WTC11 (cell line): ENCODE measurements around the gene ANKMY1. TPM values are rescaled to one million over a fixed set of nuclear protein-coding genes. Genes with fewer than 3 reads are reported as not detected.

ENCODE experiments used
- ATAC-seq: fragments of 200-7000 bp; cut with Tn5 transposase; 2 replicates; pipeline ENCODE4 v1.10.0; 2021; ENCODE audit warnings: mild to moderate bottlenecking, moderate library complexity
- CTCF ChIA-PET: fragments of 300-600 bp; sonication (Branson Sonifier 250); formaldehyde crosslinking; loops from one replicate; lab custom pipeline; 2021; ENCODE audit warnings: antibody characterized with exemption; lab: Charles Lee
- POLR2A ChIA-PET: fragments of 350-600 bp; sonication (Branson Sonifier 250); formaldehyde crosslinking; loops from one replicate; lab custom pipeline; 2021; ENCODE audit warnings: antibody characterized with exemption; lab: Charles Lee
- DNase-seq: peaks from one replicate; pipeline ENCODE4 v3.0.0; 2021; ENCODE audit warnings: low spot score
- H3K27ac Mint-ChIP-seq: 2 replicates; pipeline ENCODE4 v1.8.0; 2021; ENCODE audit warnings: mixed read lengths
- H3K27me3 Mint-ChIP-seq: 2 replicates; pipeline ENCODE4 v1.8.0; 2021; ENCODE audit warnings: low read depth, mild to moderate bottlenecking, moderate library complexity, mixed read lengths
- H3K36me3 Mint-ChIP-seq: 2 replicates; pipeline ENCODE4 v1.8.0; 2021; ENCODE audit warnings: mixed read lengths
- H3K4me1 Mint-ChIP-seq: 2 replicates; pipeline ENCODE4 v1.8.0; 2022; ENCODE audit warnings: mixed read lengths
- H3K4me3 Mint-ChIP-seq: 2 replicates; pipeline ENCODE4 v1.8.0; 2021; ENCODE audit warnings: mild to moderate bottlenecking, moderate library complexity, mixed read lengths
- H3K9me3 Mint-ChIP-seq: 2 replicates; pipeline ENCODE4 v1.8.0; 2021; ENCODE audit warnings: mixed read lengths
- ELF4 ChIP-seq: sonication (generic); formaldehyde crosslinking; IDR thresholded peaks from 2 replicates; pipeline ENCODE4 v1.8.1; 2022; ENCODE audit warnings: low read depth, mild to moderate bottlenecking, moderate library complexity, missing genetic modification reagents
- ETV6 ChIP-seq: sonication (generic); formaldehyde crosslinking; IDR thresholded peaks from 2 replicates; pipeline ENCODE4 v1.8.1; 2022; ENCODE audit warnings: mild to moderate bottlenecking, missing genetic modification reagents
- FOXP1 ChIP-seq: sonication (generic); formaldehyde crosslinking; IDR thresholded peaks from 2 replicates; pipeline ENCODE4 v1.8.0; 2022; ENCODE audit warnings: missing genetic modification reagents, mild to moderate bottlenecking, moderate library complexity, borderline replicate concordance
- GABPB1 ChIP-seq: sonication (generic); formaldehyde crosslinking; IDR thresholded peaks from 2 replicates; pipeline ENCODE4 v1.8.1; 2023; ENCODE audit warnings: mild to moderate bottlenecking, missing genetic modification reagents
- GTF2I ChIP-seq: fragments of 250-450 bp; sonication (Bioruptor Pico); conservative IDR thresholded peaks from 2 replicates; pipeline ENCODE4 v1.4.0; 2021; ENCODE audit warnings: mild to moderate bottlenecking
- HMGA2 ChIP-seq: fragments of 250-450 bp; sonication (Bioruptor Pico); IDR thresholded peaks from 2 replicates; pipeline ENCODE4 v1.4.0; 2021; ENCODE audit warnings: mild to moderate bottlenecking, moderate library complexity
- MXD4 ChIP-seq: fragments of 250-450 bp; sonication (Bioruptor Pico); IDR thresholded peaks from 2 replicates; pipeline ENCODE4 v1.8.0; 2021; ENCODE audit warnings: mild to moderate bottlenecking, moderate library complexity, borderline replicate concordance
- MYBL2 ChIP-seq: sonication (generic); formaldehyde crosslinking; IDR thresholded peaks from 2 replicates; pipeline ENCODE4 v1.8.1; 2023; ENCODE audit warnings: mild to moderate bottlenecking, moderate library complexity, missing genetic modification reagents
- NR2C2 ChIP-seq: sonication (generic); formaldehyde crosslinking; IDR thresholded peaks from 2 replicates; pipeline ENCODE4 v1.8.0; 2022; ENCODE audit warnings: mild to moderate bottlenecking, missing genetic modification reagents
- NR3C1 ChIP-seq: sonication (generic); formaldehyde crosslinking; conservative IDR thresholded peaks from 2 replicates; pipeline ENCODE4 v1.8.1; 2023; ENCODE audit warnings: low read depth, mild to moderate bottlenecking, missing genetic modification reagents
- SMAD3 ChIP-seq: sonication (generic); formaldehyde crosslinking; IDR thresholded peaks from 2 replicates; pipeline ENCODE4 v1.8.0; 2022; ENCODE audit warnings: missing genetic modification reagents, mild to moderate bottlenecking, borderline replicate concordance
- ZNF138 ChIP-seq: sonication (generic); formaldehyde crosslinking; conservative IDR thresholded peaks from 2 replicates; pipeline ENCODE4 v1.8.1; 2022; ENCODE audit warnings: mild to moderate bottlenecking, moderate library complexity, missing genetic modification reagents
- ZNF263 ChIP-seq: sonication (generic); formaldehyde crosslinking; IDR thresholded peaks from 2 replicates; pipeline ENCODE4 v1.8.1; 2022; ENCODE audit warnings: low read depth, mild to moderate bottlenecking, moderate library complexity, missing genetic modification reagents
- ZNF416 ChIP-seq: fragments of 250-450 bp; sonication (Bioruptor Pico); IDR thresholded peaks from 2 replicates; pipeline ENCODE4 v1.9.0; 2021; ENCODE audit warnings: mild to moderate bottlenecking, inconsistent platforms
- total RNA-seq: library from RNA; stranded (reverse); gene quantifications from 3 replicates; pipeline ENCODE4 v1.2.3, GENCODE V29; 2021
- TF ChIP-seq, protein P1 (sequence below): fragments of 200-600 bp; IDR thresholded peaks from 2 replicates; pipeline ENCODE4 v1.8.0; 2022; ENCODE audit warnings: antibody characterized with exemption
- TF ChIP-seq, protein P2 (sequence below): sonication (generic); formaldehyde crosslinking; IDR thresholded peaks from 2 replicates; pipeline ENCODE4 v1.8.1; 2022; ENCODE audit warnings: mild to moderate bottlenecking, moderate library complexity, missing genetic modification reagents

ANKMY1 gene
- total RNA-seq, 1 experiment from 2014 or later, result 4.6 TPM

DNA sequence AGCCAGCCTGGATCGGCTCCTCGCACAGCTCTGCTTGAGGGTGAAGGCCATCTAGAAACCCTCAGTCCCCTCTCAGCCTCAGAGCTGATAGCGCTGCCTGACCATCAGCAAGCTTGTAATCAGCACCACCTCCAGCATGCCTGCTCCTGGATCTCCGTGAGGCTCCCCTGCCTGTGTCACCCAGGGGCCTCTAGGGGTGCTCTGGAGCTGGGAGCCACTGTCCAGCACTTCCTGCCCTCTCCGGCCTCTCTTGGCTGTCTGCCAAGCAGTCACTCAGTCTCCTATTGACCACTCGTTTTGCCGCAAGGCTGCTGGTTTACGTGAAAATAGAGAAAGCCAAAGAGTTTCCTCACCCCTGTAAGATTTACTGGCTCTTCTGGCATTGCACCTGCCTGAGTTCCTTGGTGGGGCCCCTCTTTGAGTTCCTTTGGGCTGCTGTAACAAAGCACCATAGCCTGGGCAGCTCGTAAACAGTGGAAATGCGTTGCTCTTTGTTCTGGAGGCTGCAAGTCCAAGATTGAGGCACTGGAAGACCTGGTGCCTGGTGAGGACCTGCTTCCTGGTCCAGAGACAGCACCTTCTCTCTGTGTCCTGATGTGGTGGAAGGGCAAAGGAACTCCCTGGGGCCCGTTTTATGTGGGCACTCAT lies 46.6 kb upstream of the ANKMY1 start:
- ATAC-seq (peak; percentile 93), DNase-seq (peak; percentile 71)
- POLR2A ChIA-PET, result interaction anchor here (1.1 kb wide), 1 partner anchor 18 kb away, joined by 5 read pairs; the partner anchor contains the start of gene CAPN10
- Mint-ChIP-seq H3K27ac (no peak overlapping the region), H3K36me3 (no peaks in the 10 kb centered on the region), H3K27me3 (no peaks in the 10 kb centered on the region; the same call in 1 of the 2 replicates), H3K4me1 (no peaks in the 10 kb centered on the region), H3K9me3 (no peaks in the 10 kb centered on the region), H3K4me3 (no peak overlapping the region)
- TF ChIP-seq ZNF263 (CRISPR knock-in tag) (no peak), HMGA2 (CRISPR knock-in tag) (no peak), GABPB1 (peak; percentile 67), SMAD3 (CRISPR knock-in tag) (no peak), MYBL2 (CRISPR knock-in tag) (no peak)
- TF ChIP-seq, protein P1, sequence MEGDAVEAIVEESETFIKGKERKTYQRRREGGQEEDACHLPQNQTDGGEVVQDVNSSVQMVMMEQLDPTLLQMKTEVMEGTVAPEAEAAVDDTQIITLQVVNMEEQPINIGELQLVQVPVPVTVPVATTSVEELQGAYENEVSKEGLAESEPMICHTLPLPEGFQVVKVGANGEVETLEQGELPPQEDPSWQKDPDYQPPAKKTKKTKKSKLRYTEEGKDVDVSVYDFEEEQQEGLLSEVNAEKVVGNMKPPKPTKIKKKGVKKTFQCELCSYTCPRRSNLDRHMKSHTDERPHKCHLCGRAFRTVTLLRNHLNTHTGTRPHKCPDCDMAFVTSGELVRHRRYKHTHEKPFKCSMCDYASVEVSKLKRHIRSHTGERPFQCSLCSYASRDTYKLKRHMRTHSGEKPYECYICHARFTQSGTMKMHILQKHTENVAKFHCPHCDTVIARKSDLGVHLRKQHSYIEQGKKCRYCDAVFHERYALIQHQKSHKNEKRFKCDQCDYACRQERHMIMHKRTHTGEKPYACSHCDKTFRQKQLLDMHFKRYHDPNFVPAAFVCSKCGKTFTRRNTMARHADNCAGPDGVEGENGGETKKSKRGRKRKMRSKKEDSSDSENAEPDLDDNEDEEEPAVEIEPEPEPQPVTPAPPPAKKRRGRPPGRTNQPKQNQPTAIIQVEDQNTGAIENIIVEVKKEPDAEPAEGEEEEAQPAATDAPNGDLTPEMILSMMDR, result 0 out of 2 replicates have a peak, but pooled peaks have one; percentile 23
- CTCF ChIA-PET, result interaction anchor here (0.6 to 2.1 kb wide), 13 partner anchors 9 to 100 kb away, joined by 3 to 12 read pairs (median 4); partner anchors contain the start of genes ANKMY1, CAPN10 and GPR35

DNA sequence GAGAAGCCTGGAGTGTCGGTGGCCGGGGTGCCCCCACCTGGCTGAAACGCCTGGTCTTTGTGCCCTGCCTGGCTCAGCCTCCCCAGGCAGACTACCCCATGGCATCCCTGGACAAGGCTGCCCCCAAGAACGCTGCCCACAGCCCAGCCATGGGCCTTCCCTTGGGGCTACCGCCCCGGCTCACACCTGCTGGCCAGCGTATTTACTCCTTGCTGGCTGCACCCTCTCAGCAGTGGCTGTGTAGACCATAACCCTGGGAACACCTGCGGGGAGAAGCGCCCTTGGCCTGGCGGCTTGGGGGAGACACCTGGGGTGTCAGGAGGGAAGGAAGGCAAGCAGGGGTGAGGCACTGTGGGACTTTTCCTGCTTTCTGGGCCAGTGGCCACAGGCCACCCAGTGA lies 46.1 kb upstream of the ANKMY1 start:
- DNase-seq, result no peak
- POLR2A ChIA-PET, result interaction anchor here (1.1 kb wide), 1 partner anchor 17 kb away, joined by 5 read pairs; the partner anchor contains the start of gene CAPN10

DNA sequence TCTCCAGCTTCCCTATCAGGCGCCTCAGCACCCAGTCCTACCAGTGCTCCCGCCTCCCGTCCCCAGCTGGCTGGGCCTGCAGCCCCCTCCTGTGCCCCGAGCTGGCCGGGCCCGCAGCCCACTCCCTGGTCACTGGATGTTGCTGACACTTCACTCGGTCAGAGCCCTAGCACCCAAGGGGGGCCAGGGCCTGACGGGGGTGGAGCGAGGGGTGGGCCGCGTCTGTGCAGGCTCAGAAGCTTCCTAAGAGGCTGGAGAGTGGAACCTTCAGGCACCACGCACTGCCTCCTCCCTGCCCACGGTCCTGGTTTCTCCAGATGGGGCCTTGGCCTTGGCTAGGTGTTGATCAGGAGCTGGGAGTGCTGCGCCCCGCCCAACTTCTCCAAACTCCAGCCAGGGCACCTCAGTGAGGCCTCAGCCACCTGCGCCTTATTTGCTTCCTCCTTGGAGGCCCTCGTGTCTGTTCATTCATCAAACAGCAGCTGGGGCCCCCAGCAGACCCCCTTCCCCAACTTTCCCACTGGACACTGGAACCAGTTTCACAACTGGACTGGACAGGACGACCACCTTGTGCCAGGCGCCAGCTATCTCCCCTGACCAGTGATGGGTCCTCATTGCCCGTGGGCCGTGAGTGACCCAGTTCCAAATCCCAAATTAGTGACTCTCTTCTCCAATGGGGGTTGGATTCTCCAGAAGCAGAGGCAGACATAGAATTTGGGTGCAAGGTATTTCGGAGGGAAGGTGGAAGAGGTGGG lies 45.5 kb upstream of the ANKMY1 start:
- no peak for ATAC-seq
- no peaks in the 10 kb centered on the region for H3K4me1 Mint-ChIP-seq
- no peaks in the 10 kb centered on the region; the same call in 1 of the 2 replicates for H3K27me3 Mint-ChIP-seq
- H3K36me3 Mint-ChIP-seq, result no peaks in the 10 kb centered on the region
- POLR2A ChIA-PET, result no interaction called here
- TF ChIP-seq GTF2I (CRISPR knock-in tag) (no peak), ZNF138 (no peak), ZNF416 (CRISPR knock-in tag) (no peak), MXD4 (CRISPR knock-in tag) (no peak), MYBL2 (CRISPR knock-in tag) (no peak), NR2C2 (CRISPR knock-in tag) (no peak), NR3C1 (CRISPR knock-in tag) (no peak), ELF4 (CRISPR knock-in tag) (no peak)
- TF ChIP-seq, protein P1, result no peak
- TF ChIP-seq, protein P2, sequence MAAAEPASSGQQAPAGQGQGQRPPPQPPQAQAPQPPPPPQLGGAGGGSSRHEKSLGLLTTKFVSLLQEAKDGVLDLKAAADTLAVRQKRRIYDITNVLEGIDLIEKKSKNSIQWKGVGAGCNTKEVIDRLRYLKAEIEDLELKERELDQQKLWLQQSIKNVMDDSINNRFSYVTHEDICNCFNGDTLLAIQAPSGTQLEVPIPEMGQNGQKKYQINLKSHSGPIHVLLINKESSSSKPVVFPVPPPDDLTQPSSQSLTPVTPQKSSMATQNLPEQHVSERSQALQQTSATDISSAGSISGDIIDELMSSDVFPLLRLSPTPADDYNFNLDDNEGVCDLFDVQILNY (CRISPR knock-in tag), result no peak
- TF ChIP-seq, all 79 proteins: peak for 0
- H3K4me3 Mint-ChIP-seq, result no peak overlapping the region
- CTCF ChIA-PET, result interaction anchor here (1.2 to 2.1 kb wide), 5 partner anchors 17 to 101 kb away, joined by 3 to 12 read pairs (median 6); partner anchors contain the start of gene CAPN10
- no peaks in the 10 kb centered on the region for H3K9me3 Mint-ChIP-seq
- H3K27ac Mint-ChIP-seq, result no peak overlapping the region
- DNase-seq, result no peak

More for the DNA sequence above, 46.1 kb upstream of the ANKMY1 start:
- Mint-ChIP-seq H3K27ac (no peak overlapping the region), H3K4me3 (no peak overlapping the region)
- CTCF ChIA-PET, result interaction anchor here (0.6 to 2.1 kb wide), 14 partner anchors 8 to 101 kb away, joined by 3 to 12 read pairs (median 4); partner anchors contain the start of genes ANKMY1, CAPN10 and GPR35
- TF ChIP-seq FOXP1 (no peak), ETV6 (CRISPR knock-in tag) (no peak)
- TF ChIP-seq, all 79 proteins: peak for 0
- no peaks in the 10 kb centered on the region for H3K9me3 Mint-ChIP-seq
- H3K36me3 Mint-ChIP-seq, result no peaks in the 10 kb centered on the region
- H3K4me1 Mint-ChIP-seq, result no peaks in the 10 kb centered on the region
- no peaks in the 10 kb centered on the region; the same call in 1 of the 2 replicates for H3K27me3 Mint-ChIP-seq
- no peak for ATAC-seq
